ENCODE results near the gene PNPLA7.

DNA sequence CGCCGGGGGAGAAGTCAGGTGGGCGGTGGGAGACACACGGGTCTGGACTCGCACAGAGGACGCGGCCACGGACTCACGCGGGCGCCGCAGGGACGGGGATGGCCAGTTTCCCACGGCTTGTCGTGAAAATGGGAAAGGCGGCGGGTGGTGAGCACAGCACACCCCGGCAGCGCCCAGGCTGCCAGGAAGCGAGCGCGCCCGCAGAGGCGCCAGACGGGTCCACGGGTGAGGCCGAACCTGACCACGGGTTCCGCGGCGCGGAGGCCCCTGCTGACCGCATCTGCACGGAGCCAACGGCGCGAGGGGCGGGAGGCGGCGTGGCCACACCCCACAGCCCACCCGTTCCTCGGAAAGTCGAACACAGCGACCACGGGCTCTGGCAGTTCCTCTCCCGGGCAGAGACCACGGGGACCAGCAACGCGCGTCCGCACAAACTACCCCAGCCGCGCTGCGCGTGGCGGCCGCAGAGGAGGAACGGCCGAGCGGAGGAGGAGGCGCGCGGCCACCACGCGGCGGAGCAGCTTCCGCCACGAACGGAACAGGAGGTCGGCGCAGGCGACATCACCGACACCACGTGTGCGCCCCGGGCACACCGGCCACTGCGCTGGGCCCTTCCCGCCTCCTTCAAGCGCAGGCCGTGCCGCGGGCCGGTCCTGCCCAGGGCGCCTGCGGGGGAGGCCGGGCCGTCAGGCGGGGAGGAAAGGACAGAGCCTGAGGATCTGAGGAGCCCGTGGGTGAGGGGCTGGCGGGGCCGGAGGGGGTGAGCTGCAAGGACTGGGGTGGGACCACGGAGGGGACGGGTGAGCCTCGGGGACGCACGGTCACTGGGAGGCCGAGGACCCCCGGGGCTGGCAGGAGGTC lies 132.8 kb downstream of the PNPLA7 start:
- TF ChIP-seq POLR2A (IDR thresholded peaks at IDR 0.05; ENCODE audit: low read depth, low read length) (no peak), CTCF (conservative IDR thresholded peaks at IDR 0.05; ENCODE audit: low read depth, low read length) (no peak), SMC3 (IDR thresholded peaks at IDR 0.05; ENCODE audit: low read depth, low read length) (no peak), USF2 (IDR thresholded peaks at IDR 0.05; ENCODE audit: low read depth, low read length) (no peak), FOS (IDR thresholded peaks at IDR 0.05; ENCODE audit: low read depth, low read length) (no peak), RAD21 (IDR thresholded peaks at IDR 0.05; ENCODE audit: low read length) (no peak), NFE2L2 (IDR thresholded peaks at IDR 0.05; ENCODE audit: low read depth, low read length) (no peak), RCOR1 (IDR thresholded peaks at IDR 0.05; ENCODE audit: insufficient replicate concordance, low read length) (no peak), MAFK (IDR thresholded peaks at IDR 0.05; ENCODE audit: low read depth, low read length) (no peak), RFX5 (IDR thresholded peaks at IDR 0.05; ENCODE audit: low read depth, low read length) (no peak)

All from IMR-90 (cell line).